H1 (cell line): Measurements from ENCODE around the gene ARF6. TPM values are rescaled to one million over a fixed set of nuclear protein-coding genes. Genes with fewer than 3 reads are reported as not detected.

Experiments used
- CHD2 ChIP-seq: IDR thresholded peaks from 2 replicates; pipeline ENCODE4 v1.6.1; 2012; ENCODE audit warnings: low read length, improper control_type of control experiment
- RFX5 ChIP-seq: IDR thresholded peaks from 2 replicates; pipeline ENCODE4 v1.6.1; 2011; ENCODE audit warnings: low read depth, low read length, improper control_type of control experiment, borderline replicate concordance
- polyA plus RNA-seq, 7 experiments: library from polyadenylated mRNA; depleted of rRNA in 3 of 7; stranded (reverse) in 5 of 7; unstranded in 2 of 7; fragments of >200 nt in 5 of 7; fragments of 200-250 nt in 2 of 7; gene quantifications; 1 replicate in 5 of 7; 2 replicates in 1 of 7; 4 replicates in 1 of 7; pipeline versions ENCODE4 v1.2.1 to v1.2.3, GENCODE V29; 2011 to 2013; ENCODE audit warnings: missing spikeins in 2 of 7, mixed read lengths in 2 of 7
- total RNA-seq: library from RNA; stranded (reverse); fragmentation: NEBNext Ultra II Directional; extraction: Animal tissue kit (Norgen Biotek cat#: 25700); gene quantifications from 2 replicates; pipeline ENCODE4 v1.2.1, GENCODE V29; 2021
- TF ChIP-seq, protein P1 (sequence below): fragments of 300-600 bp; sonication (generic); IDR thresholded peaks from 2 replicates; pipeline ENCODE4 v1.7.1; 2012; ENCODE audit warnings: low read length, moderate library complexity, mild to moderate bottlenecking, inconsistent platforms; ENCODE audit not compliant: insufficient replicate concordance
- TF ChIP-seq, protein P2 (sequence below), 3 experiments: IDR thresholded peaks; 1 replicate in 2 of 3; 2 replicates in 1 of 3; pipeline versions ENCODE4 v1.5.1 to v1.6.1; 2011; ENCODE audit warnings: low read length in 3 of 3, mild to moderate bottlenecking in 3 of 3, inconsistent platforms in 2 of 3, low read depth in 1 of 3, moderate library complexity in 1 of 3; ENCODE audit not compliant: insufficient read depth in 1 of 3; ENCODE audit errors: control extremely low read depth in 1 of 3

ARF6 gene
- total and polyA plus RNA-seq, 2 of the 8 experiments (the other 6 are each of a cell fraction or from before 2014, with no cell fraction given): 17.2 to 56.7 TPM

DNA sequence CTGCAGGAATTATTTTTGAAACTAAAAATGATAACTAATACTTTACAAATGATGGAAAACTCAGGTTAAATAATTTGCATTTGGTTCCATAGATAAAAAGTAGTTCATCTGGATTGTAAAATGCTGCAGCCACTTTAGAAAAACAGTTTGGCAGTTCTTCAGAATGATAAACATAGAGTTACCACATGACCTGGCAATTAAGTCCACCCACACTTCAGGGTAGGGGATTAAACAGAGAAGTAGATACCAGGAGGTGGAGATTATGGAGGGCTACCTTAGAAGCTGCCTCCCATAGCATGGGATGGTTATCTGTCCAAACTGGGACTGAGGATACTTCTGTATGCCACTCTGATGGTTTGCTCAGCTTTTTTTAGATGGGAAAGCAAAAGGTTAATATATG, 22.2 kb downstream of the ARF6 start (continued):
- TF ChIP-seq, protein P1, sequence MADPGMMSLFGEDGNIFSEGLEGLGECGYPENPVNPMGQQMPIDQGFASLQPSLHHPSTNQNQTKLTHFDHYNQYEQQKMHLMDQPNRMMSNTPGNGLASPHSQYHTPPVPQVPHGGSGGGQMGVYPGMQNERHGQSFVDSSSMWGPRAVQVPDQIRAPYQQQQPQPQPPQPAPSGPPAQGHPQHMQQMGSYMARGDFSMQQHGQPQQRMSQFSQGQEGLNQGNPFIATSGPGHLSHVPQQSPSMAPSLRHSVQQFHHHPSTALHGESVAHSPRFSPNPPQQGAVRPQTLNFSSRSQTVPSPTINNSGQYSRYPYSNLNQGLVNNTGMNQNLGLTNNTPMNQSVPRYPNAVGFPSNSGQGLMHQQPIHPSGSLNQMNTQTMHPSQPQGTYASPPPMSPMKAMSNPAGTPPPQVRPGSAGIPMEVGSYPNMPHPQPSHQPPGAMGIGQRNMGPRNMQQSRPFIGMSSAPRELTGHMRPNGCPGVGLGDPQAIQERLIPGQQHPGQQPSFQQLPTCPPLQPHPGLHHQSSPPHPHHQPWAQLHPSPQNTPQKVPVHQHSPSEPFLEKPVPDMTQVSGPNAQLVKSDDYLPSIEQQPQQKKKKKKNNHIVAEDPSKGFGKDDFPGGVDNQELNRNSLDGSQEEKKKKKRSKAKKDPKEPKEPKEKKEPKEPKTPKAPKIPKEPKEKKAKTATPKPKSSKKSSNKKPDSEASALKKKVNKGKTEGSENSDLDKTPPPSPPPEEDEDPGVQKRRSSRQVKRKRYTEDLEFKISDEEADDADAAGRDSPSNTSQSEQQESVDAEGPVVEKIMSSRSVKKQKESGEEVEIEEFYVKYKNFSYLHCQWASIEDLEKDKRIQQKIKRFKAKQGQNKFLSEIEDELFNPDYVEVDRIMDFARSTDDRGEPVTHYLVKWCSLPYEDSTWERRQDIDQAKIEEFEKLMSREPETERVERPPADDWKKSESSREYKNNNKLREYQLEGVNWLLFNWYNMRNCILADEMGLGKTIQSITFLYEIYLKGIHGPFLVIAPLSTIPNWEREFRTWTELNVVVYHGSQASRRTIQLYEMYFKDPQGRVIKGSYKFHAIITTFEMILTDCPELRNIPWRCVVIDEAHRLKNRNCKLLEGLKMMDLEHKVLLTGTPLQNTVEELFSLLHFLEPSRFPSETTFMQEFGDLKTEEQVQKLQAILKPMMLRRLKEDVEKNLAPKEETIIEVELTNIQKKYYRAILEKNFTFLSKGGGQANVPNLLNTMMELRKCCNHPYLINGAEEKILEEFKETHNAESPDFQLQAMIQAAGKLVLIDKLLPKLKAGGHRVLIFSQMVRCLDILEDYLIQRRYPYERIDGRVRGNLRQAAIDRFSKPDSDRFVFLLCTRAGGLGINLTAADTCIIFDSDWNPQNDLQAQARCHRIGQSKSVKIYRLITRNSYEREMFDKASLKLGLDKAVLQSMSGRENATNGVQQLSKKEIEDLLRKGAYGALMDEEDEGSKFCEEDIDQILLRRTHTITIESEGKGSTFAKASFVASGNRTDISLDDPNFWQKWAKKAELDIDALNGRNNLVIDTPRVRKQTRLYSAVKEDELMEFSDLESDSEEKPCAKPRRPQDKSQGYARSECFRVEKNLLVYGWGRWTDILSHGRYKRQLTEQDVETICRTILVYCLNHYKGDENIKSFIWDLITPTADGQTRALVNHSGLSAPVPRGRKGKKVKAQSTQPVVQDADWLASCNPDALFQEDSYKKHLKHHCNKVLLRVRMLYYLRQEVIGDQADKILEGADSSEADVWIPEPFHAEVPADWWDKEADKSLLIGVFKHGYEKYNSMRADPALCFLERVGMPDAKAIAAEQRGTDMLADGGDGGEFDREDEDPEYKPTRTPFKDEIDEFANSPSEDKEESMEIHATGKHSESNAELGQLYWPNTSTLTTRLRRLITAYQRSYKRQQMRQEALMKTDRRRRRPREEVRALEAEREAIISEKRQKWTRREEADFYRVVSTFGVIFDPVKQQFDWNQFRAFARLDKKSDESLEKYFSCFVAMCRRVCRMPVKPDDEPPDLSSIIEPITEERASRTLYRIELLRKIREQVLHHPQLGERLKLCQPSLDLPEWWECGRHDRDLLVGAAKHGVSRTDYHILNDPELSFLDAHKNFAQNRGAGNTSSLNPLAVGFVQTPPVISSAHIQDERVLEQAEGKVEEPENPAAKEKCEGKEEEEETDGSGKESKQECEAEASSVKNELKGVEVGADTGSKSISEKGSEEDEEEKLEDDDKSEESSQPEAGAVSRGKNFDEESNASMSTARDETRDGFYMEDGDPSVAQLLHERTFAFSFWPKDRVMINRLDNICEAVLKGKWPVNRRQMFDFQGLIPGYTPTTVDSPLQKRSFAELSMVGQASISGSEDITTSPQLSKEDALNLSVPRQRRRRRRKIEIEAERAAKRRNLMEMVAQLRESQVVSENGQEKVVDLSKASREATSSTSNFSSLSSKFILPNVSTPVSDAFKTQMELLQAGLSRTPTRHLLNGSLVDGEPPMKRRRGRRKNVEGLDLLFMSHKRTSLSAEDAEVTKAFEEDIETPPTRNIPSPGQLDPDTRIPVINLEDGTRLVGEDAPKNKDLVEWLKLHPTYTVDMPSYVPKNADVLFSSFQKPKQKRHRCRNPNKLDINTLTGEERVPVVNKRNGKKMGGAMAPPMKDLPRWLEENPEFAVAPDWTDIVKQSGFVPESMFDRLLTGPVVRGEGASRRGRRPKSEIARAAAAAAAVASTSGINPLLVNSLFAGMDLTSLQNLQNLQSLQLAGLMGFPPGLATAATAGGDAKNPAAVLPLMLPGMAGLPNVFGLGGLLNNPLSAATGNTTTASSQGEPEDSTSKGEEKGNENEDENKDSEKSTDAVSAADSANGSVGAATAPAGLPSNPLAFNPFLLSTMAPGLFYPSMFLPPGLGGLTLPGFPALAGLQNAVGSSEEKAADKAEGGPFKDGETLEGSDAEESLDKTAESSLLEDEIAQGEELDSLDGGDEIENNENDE: no peak
- no peak for TF ChIP-seq CHD2
- no peak for TF ChIP-seq RFX5
- TF ChIP-seq, protein P2, sequence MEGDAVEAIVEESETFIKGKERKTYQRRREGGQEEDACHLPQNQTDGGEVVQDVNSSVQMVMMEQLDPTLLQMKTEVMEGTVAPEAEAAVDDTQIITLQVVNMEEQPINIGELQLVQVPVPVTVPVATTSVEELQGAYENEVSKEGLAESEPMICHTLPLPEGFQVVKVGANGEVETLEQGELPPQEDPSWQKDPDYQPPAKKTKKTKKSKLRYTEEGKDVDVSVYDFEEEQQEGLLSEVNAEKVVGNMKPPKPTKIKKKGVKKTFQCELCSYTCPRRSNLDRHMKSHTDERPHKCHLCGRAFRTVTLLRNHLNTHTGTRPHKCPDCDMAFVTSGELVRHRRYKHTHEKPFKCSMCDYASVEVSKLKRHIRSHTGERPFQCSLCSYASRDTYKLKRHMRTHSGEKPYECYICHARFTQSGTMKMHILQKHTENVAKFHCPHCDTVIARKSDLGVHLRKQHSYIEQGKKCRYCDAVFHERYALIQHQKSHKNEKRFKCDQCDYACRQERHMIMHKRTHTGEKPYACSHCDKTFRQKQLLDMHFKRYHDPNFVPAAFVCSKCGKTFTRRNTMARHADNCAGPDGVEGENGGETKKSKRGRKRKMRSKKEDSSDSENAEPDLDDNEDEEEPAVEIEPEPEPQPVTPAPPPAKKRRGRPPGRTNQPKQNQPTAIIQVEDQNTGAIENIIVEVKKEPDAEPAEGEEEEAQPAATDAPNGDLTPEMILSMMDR (IDR thresholded peaks at IDR 0.05; ENCODE audit: control extremely low read depth in 1 of 3, insufficient read depth in 1 of 3, low read depth in 1 of 3, low read length in 3 of 3): no peak
